Measurements from ENCODE around the gene ANGPTL5.
A peak's percentile ranks its signal among the peaks of the same experiment; 100 is the strongest.
"Not testable (repeated sequence)": the region's sequence is repeated elsewhere in the genome, so short reads cannot be mapped to it uniquely, and the experiment has no call there.

The ANGPTL5 gene

GRCh38 chr11:101916422-101916821, at the start of gene ANGPTL5:
TSS of gene ANGPTL5 (minus strand) at chr11:101916522. CDS start at chr11:101907909, 8,613 bp downstream.
- no peak for DNase-seq

GRCh38 chr11:101964200-101964599, 47.9 kb upstream of the ANGPTL5 start:
- not testable (repeated sequence) for DNase-seq

GRCh38 chr11:101960231-101960630, 43.9 kb upstream of the ANGPTL5 start:
- no peak for DNase-seq

- DNase-seq = no peak
These were observed 39.4 kb upstream of the ANGPTL5 start for GRCh38 chr11:101955701-101956100.

- no peak for DNase-seq
These were observed 39.0 kb upstream of the ANGPTL5 start for GRCh38 chr11:101955278-101955677.

GRCh38 chr11:101949680-101950220, 33.4 kb upstream of the ANGPTL5 start:
- no peak for DNase-seq

- DNase-seq = no peak
These were observed 29.1 kb upstream of the ANGPTL5 start for GRCh38 chr11:101945448-101945847.

- no peak for DNase-seq
These were observed 28.6 kb upstream of the ANGPTL5 start for GRCh38 chr11:101944923-101945322.

- no peak for DNase-seq
These were observed 24.7 kb upstream of the ANGPTL5 start for GRCh38 chr11:101940901-101941520.

GRCh38 chr11:101931692-101932091, 15.4 kb upstream of the ANGPTL5 start:
- no peak for DNase-seq

- DNase-seq = no peak
These were observed 13.1 kb upstream of the ANGPTL5 start for GRCh38 chr11:101929294-101929915.

GRCh38 chr11:101923554-101923953, 7.2 kb upstream of the ANGPTL5 start:
- DNase-seq = no peak

GRCh38 chr11:101920992-101921391, 4.7 kb upstream of the ANGPTL5 start:
- DNase-seq = no peak

GRCh38 chr11:101917226-101917625, 904 bp upstream of the ANGPTL5 start:
- no peak for DNase-seq

- peak; percentile 27 to 42 for DNase-seq
These were observed 481 bp downstream of the ANGPTL5 start for GRCh38 chr11:101915791-101916291.

GRCh38 chr11:101914738-101915426, 1.4 kb downstream of the ANGPTL5 start, which contains the start of gene CEP126:
TSS of gene CEP126 (plus strand) at chr11:101915010. CDS start at chr11:101915285, 275 bp downstream.
- DNase-seq = peak; percentile 74 to 90

GRCh38 chr11:101914341-101914737, 2.0 kb downstream of the ANGPTL5 start:
- no peak for DNase-seq

- no peak for DNase-seq
These were observed 2.7 kb downstream of the ANGPTL5 start for GRCh38 chr11:101913656-101914055.

GRCh38 chr11:101912823-101913284, 3.5 kb downstream of the ANGPTL5 start:
- DNase-seq = no peak

- DNase-seq = no peak
These were observed 7.2 kb downstream of the ANGPTL5 start for GRCh38 chr11:101909087-101909486.

GRCh38 chr11:101907815-101908214, 8.5 kb downstream of the ANGPTL5 start:
- DNase-seq = no peak

- no peak for DNase-seq
These were observed 21.8 kb downstream of the ANGPTL5 start for GRCh38 chr11:101894505-101894904.

- no peak for DNase-seq
These were observed 26.6 kb downstream of the ANGPTL5 start for GRCh38 chr11:101889767-101890166.

Measured in inflammatory macrophage treated with lipopolysaccharide for 1 hour (primary cell).